OCI-LY7 (cell line): ENCODE results near the gene RPS17. TPM values are rescaled to one million over a fixed set of nuclear protein-coding genes. Genes with fewer than 3 reads are reported as not detected.

Experiments used
- BruUV-seq: library from RNA; stranded (reverse); fragments of 400-500 nt; replicated peaks from 2 replicates; lab custom pipeline; 2021; lab: Mats Ljungman, UMichigan
- CTCF ChIA-PET: fragments of 300-600 bp; sonication (Branson Sonifier 250); formaldehyde crosslinking; loops from one replicate; lab custom pipeline; 2022; ENCODE audit warnings: antibody characterized with exemption; ENCODE audit not compliant: unreplicated experiment; lab: Charles Lee
- POLR2A ChIA-PET: fragments of 300-600 bp; sonication (Branson Sonifier 250); formaldehyde crosslinking; loops from one replicate; lab custom pipeline; 2022; ENCODE audit warnings: antibody characterized with exemption; lab: Charles Lee
- DNase-seq: peaks from one replicate; pipeline ENCODE4 v3.0.0-alpha.2; 2015; ENCODE audit warnings: low spot score
- H2AFZ ChIP-seq: fragments of 200-600 bp; sonication (generic), shearing (Covaris generic); 2 replicates; pipeline ENCODE4 v1.6.1; 2014; ENCODE audit warnings: mild to moderate bottlenecking, antibody characterized with exemption, low read length, moderate library complexity
- H3K27ac ChIP-seq: fragments of 200-600 bp; sonication (generic); 2 replicates; pipeline ENCODE4 v1.5.1; 2014; ENCODE audit warnings: mixed run types, low read depth, mild to moderate bottlenecking, moderate library complexity, low read length, inconsistent platforms; ENCODE audit not compliant: poor library complexity, severe bottlenecking
- H3K36me3 ChIP-seq: fragments of 200-600 bp; sonication (generic); 2 replicates; pipeline ENCODE4 v1.6.1; 2014; ENCODE audit warnings: mild to moderate bottlenecking, antibody characterized with exemption, low read length, moderate library complexity, mixed read lengths; ENCODE audit not compliant: insufficient read depth
- H3K4me1 ChIP-seq: fragments of 200-600 bp; sonication (generic); 2 replicates; pipeline ENCODE4 v1.5.1; 2014; ENCODE audit warnings: mild to moderate bottlenecking, low read length; ENCODE audit not compliant: insufficient read depth, poor library complexity, severe bottlenecking
- H3K4me2 ChIP-seq: fragments of 200-600 bp; sonication (generic); 2 replicates; pipeline ENCODE4 v1.6.1; 2014; ENCODE audit warnings: mild to moderate bottlenecking, low read length
- H3K4me3 ChIP-seq: fragments of 200-600 bp; sonication (generic); 2 replicates; pipeline ENCODE4 v1.5.1; 2014; ENCODE audit warnings: mild to moderate bottlenecking, low read depth, low read length; ENCODE audit not compliant: poor library complexity, severe bottlenecking
- H3K79me2 ChIP-seq: fragments of 200-600 bp; sonication (generic); 2 replicates; pipeline ENCODE4 v1.6.1; 2016; ENCODE audit warnings: low read depth, mild to moderate bottlenecking, low read length, moderate library complexity, mixed read lengths; ENCODE audit not compliant: insufficient read depth
- H3K9me2 ChIP-seq: fragments of 200-600 bp; sonication (generic); 2 replicates; pipeline ENCODE4 v1.6.1; 2016; ENCODE audit warnings: mild to moderate bottlenecking, low read length, mixed read lengths; ENCODE audit not compliant: insufficient read depth
- H3K9me3 ChIP-seq: fragments of 200-600 bp; sonication (generic); 2 replicates; pipeline ENCODE4 v1.6.1; 2014; ENCODE audit warnings: mild to moderate bottlenecking, mixed run types, low read length, mixed read lengths
- H4K20me1 ChIP-seq: fragments of 200-600 bp; sonication (generic); 2 replicates; pipeline ENCODE4 v1.6.1; 2014; ENCODE audit warnings: mild to moderate bottlenecking, antibody characterized with exemption, low read length, moderate library complexity, mixed read lengths; ENCODE audit not compliant: insufficient read depth
- EZH2phosphoT487 ChIP-seq: fragments of 200-600 bp; sonication (generic); IDR thresholded peaks from 2 replicates; pipeline ENCODE4 v1.6.1; 2018; ENCODE audit warnings: low read depth, borderline replicate concordance, mild to moderate bottlenecking, mixed run types, antibody characterized with exemption, low read length, moderate library complexity, mixed read lengths
- intact Hi-C: fragments of 100-400 bp; cut with micrococcal nuclease; formaldehyde crosslinking; loops from one replicate; pipeline ENCODE4 v1.10.0; 2022; ENCODE audit not compliant: unreplicated experiment
- total RNA-seq, 2 experiments: library from RNA; depleted of rRNA in 1 of 2; stranded (reverse); fragments of >200 nt in 1 of 2; shearing (Covaris generic) in 1 of 2; gene quantifications; 2 replicates each; pipeline ENCODE4 v1.2.3, GENCODE V29; 2014 to 2022
- TF ChIP-seq, protein P1 (sequence below): fragments of 200-600 bp; sonication (generic); conservative IDR thresholded peaks from 2 replicates; pipeline ENCODE4 v1.5.1; 2014; ENCODE audit warnings: mild to moderate bottlenecking, antibody characterized with exemption, low read length, moderate library complexity, mixed read lengths

The RPS17 gene
- total RNA-seq, 2 experiments from 2014 or later: 2,562 to 3,737 TPM

DNA sequence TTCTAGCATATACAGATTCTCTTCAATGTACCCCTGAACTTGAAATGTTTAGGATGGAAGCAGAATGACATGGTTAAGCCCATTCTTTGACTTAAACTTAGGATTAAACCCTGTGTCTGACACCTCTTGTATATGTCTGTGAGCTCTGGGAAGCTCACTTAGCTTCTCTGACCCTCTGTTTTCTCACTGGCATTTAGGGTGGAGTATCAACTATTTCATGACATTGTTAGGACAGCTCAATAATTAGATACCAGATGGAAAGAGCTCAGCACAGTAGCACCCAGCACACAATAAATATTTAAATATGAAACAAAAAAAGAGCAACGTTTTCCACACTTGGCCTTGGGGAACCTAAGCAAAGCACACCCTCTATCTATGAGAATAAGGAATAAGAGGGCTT, 18.2 kb upstream of the RPS17 start:
- ChIA-PET POLR2A (no interaction called here), CTCF (no interaction called here)
- intact Hi-C loops: no loop called here
- H3K4me1 ChIP-seq: no peaks in the 10 kb centered on the region
- no peak overlapping the region for H2AFZ ChIP-seq
- BruUV-seq: no TSS peak
- DNase-seq: no peak
- no peak overlapping the region for H3K4me2 ChIP-seq
- no peaks in the 10 kb centered on the region for H3K36me3 ChIP-seq
- H3K79me2 ChIP-seq: no peaks in the 10 kb centered on the region
- no peak overlapping the region for H3K4me3 ChIP-seq
- no peak for TF ChIP-seq EZH2phosphoT487
- TF ChIP-seq, protein P1, sequence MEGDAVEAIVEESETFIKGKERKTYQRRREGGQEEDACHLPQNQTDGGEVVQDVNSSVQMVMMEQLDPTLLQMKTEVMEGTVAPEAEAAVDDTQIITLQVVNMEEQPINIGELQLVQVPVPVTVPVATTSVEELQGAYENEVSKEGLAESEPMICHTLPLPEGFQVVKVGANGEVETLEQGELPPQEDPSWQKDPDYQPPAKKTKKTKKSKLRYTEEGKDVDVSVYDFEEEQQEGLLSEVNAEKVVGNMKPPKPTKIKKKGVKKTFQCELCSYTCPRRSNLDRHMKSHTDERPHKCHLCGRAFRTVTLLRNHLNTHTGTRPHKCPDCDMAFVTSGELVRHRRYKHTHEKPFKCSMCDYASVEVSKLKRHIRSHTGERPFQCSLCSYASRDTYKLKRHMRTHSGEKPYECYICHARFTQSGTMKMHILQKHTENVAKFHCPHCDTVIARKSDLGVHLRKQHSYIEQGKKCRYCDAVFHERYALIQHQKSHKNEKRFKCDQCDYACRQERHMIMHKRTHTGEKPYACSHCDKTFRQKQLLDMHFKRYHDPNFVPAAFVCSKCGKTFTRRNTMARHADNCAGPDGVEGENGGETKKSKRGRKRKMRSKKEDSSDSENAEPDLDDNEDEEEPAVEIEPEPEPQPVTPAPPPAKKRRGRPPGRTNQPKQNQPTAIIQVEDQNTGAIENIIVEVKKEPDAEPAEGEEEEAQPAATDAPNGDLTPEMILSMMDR: no peak
- H3K9me2 ChIP-seq: no peaks in the 10 kb centered on the region
- H3K27ac ChIP-seq: no peak overlapping the region
- no peaks in the 10 kb centered on the region for H3K9me3 ChIP-seq
- no peaks in the 10 kb centered on the region for H4K20me1 ChIP-seq

DNA sequence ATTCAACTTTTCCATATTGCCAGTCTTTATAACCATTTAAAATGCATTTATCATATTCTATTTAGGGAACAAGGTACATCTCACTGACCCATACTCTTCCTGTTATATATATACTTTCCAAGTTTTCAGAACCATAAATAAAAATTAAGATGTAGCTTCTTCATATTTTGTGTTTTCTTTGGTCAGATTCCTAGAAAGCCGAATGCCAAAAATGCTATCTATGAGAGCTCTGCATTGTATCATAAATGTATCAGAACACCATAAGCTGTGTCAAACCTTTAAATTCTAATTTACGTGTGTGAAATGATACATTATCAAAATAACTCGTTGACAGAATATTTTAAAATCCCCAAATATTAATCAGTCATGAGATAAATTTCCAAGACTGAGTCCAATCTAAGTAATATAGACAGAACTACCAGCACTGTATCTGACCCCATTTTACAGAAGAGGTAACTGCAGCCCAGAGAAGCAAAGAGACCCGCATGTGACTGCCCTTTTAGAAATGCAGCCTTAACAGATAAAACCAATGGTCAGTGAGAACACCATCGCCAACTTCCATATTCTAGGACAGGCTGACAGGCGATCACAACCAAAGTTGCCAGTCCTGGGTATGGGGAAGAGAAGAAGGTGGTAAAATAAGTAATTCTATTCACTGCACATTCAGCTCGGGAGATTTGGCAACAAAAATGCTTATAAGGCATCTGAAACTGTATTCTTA, 16.2 kb upstream of the RPS17 start:
- no peaks in the 10 kb centered on the region for H3K79me2 ChIP-seq
- intact Hi-C loops: no loop called here
- H3K4me1 ChIP-seq: no peaks in the 10 kb centered on the region
- no peaks in the 10 kb centered on the region for H3K36me3 ChIP-seq
- H3K9me2 ChIP-seq: no peaks in the 10 kb centered on the region
- H3K27ac ChIP-seq: no peak overlapping the region
- H3K4me2 ChIP-seq: no peak overlapping the region
- POLR2A ChIA-PET: no interaction called here
- TF ChIP-seq, protein P1: no peak
- no peak for TF ChIP-seq EZH2phosphoT487
- no TSS peak for BruUV-seq
- CTCF ChIA-PET: no interaction called here
- no peaks in the 10 kb centered on the region for H3K9me3 ChIP-seq
- DNase-seq: no peak
- no peak overlapping the region for H2AFZ ChIP-seq
- no peak overlapping the region for H3K4me3 ChIP-seq
- no peaks in the 10 kb centered on the region for H4K20me1 ChIP-seq

DNA sequence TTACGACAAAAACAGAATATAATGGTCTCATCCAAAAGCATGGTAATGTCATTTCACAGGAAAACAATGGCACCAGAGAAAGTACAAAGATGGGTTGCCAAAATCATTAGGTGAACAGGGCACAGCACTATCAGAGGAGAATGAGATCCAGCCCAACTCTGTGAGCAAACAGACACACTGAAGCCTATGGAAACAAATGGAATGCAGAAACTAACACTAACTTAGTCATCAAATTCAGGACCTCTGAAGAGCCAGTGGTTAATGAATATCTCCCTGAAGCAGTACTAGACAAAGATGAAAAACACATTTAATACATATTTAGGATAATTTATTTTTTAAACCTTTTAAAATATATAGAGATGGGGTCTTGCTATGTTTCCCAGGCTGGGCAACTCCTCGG, 14.6 kb upstream of the RPS17 start:
- ChIA-PET CTCF (no interaction called here), POLR2A (no interaction called here)
- no peaks in the 10 kb centered on the region for H3K9me3 ChIP-seq
- no peak overlapping the region for H3K4me3 ChIP-seq
- no peak overlapping the region for H3K27ac ChIP-seq
- intact Hi-C loops: no loop called here
- no TSS peak for BruUV-seq
- H3K4me2 ChIP-seq: no peak overlapping the region
- no peaks in the 10 kb centered on the region for H3K9me2 ChIP-seq
- no peaks in the 10 kb centered on the region for H3K79me2 ChIP-seq
- no peak for TF ChIP-seq EZH2phosphoT487
- TF ChIP-seq, protein P1: no peak
- no peaks in the 10 kb centered on the region for H4K20me1 ChIP-seq
- H3K36me3 ChIP-seq: no peaks in the 10 kb centered on the region
- H3K4me1 ChIP-seq: no peaks in the 10 kb centered on the region
- no peak overlapping the region for H2AFZ ChIP-seq
- no peak for DNase-seq
